ENCODE measurements around the gene SORBS2. TPM values are rescaled to one million over a fixed set of nuclear protein-coding genes. Genes with fewer than 3 reads are reported as not detected.

The SORBS2 gene
- total RNA-seq, 1 experiment from 2014 or later: 44.5 TPM

- no peak for TF ChIP-seq PREB (CRISPR knock-in tag; IDR thresholded peaks at IDR 0.05; ENCODE audit: borderline replicate concordance)
- no peak for TF ChIP-seq TP53 (CRISPR knock-in tag; IDR thresholded peaks at IDR 0.05)
- TF ChIP-seq USF2 (CRISPR knock-in tag; IDR thresholded peaks at IDR 0.05): no peak
- TF ChIP-seq SOX15 (CRISPR knock-in tag; IDR thresholded peaks at IDR 0.05): no peak
- TF ChIP-seq USF1 (CRISPR knock-in tag; IDR thresholded peaks at IDR 0.05): no peak
- no peak for TF ChIP-seq ZNF512 (CRISPR knock-in tag; IDR thresholded peaks at IDR 0.05; ENCODE audit: borderline replicate concordance)
- Mint-ChIP-seq H3K4me3 (no peak overlapping the region), H3K27me3 (ENCODE audit: low read depth) (no peaks in the 10 kb centered on the region; the same call in 1 of the 2 replicates), H3K27ac (peak overlapping the region; percentile 11; the same call in 1 of the 2 replicates), H3K36me3 (no peaks in the 10 kb centered on the region), H3K4me1 (peaks cover 53% of the 10 kb centered on the region), H3K9me3 (no peaks in the 10 kb centered on the region)
- ATAC-seq: no peak
- CTCF ChIA-PET: no interaction called here
- POLR2A ChIA-PET: no interaction called here
- DNase-seq (ENCODE audit: low spot score): no peak
Measured at GRCh38 chr4:185813133-185813532, 1.1 kb upstream of the SORBS2 start.

GRCh38 chr4:185810746-185811508, 1.1 kb downstream of the SORBS2 start:
- H3K27ac Mint-ChIP-seq: peak overlapping the region; percentile 77
- H3K4me1 Mint-ChIP-seq: peaks cover 47% of the 10 kb centered on the region
- ChIA-PET POLR2A (no interaction called here), CTCF (no interaction called here)
- peak overlapping the region; percentile 34 for H3K4me3 Mint-ChIP-seq
- no peaks in the 10 kb centered on the region; the same call in 1 of the 2 replicates for H3K27me3 Mint-ChIP-seq (ENCODE audit: low read depth)
- 0 out of 2 replicates have a peak, but pooled peaks cover 3% of the 10 kb centered on the region for H3K9me3 Mint-ChIP-seq
- DNase-seq (ENCODE audit: low spot score) (no peak), ATAC-seq (peak; percentile 69)
- TF ChIP-seq ETV6 (CRISPR knock-in tag; IDR thresholded peaks at IDR 0.05) (0 out of 2 replicates have a peak, but pooled peaks have one; percentile 55), EMX1 (CRISPR knock-in tag; IDR thresholded peaks at IDR 0.05) (no peak), ZNF121 (CRISPR knock-in tag; IDR thresholded peaks at IDR 0.05) (peak; percentile 97), TEAD1 (CRISPR knock-in tag; IDR thresholded peaks at IDR 0.05) (peak; percentile 34; the same call in 1 of the 2 replicates), MAX (CRISPR knock-in tag; IDR thresholded peaks at IDR 0.05) (peak; percentile 68; the same call in 1 of the 2 replicates), MXD4 (CRISPR knock-in tag; IDR thresholded peaks at IDR 0.05; ENCODE audit: borderline replicate concordance) (no peak), FOXP4 (CRISPR knock-in tag; IDR thresholded peaks at IDR 0.05) (peak; percentile 55; the same call in 1 of the 2 replicates), NR3C1 (CRISPR knock-in tag; conservative IDR thresholded peaks at IDR 0.05; ENCODE audit: low read depth) (0 out of 2 replicates have a peak, but pooled peaks have one; percentile 48), ZNF232 (CRISPR knock-in tag; IDR thresholded peaks at IDR 0.05) (0 out of 2 replicates have a peak, but pooled peaks have one; percentile 31), IRF2 (CRISPR knock-in tag; IDR thresholded peaks at IDR 0.05; ENCODE audit: borderline replicate concordance, low read depth) (no peak), ESRRA (CRISPR knock-in tag; IDR thresholded peaks at IDR 0.05; ENCODE audit: borderline replicate concordance) (no peak), NFE2L1 (CRISPR knock-in tag; IDR thresholded peaks at IDR 0.05) (no peak), TP53 (CRISPR knock-in tag; IDR thresholded peaks at IDR 0.05) (0 out of 2 replicates have a peak, but pooled peaks have one; percentile 50)
- H3K36me3 Mint-ChIP-seq: no peaks in the 10 kb centered on the region

Data from WTC11 (cell line).